ENCODE results near the gene FBXO30. TPM values are rescaled to one million over a fixed set of nuclear protein-coding genes. Genes with fewer than 3 reads are reported as not detected.

The FBXO30 gene
- total RNA-seq, 1 experiment from 2014 or later: 10.6 TPM

GRCh38 chr6:145822456-145822855 is 7.9 kb upstream of the FBXO30 start:
- CTCF ChIA-PET: interaction anchor here (0.7 kb wide), 1 partner anchor 737 kb away, joined by 4 read pairs; no protein-coding TSS in a partner anchor
- Mint-ChIP-seq H3K27ac (ENCODE audit: low read depth, unreplicated experiment) (no peak overlapping the region), H3K27me3 (ENCODE audit: insufficient read depth, unreplicated experiment) (no peaks in the 10 kb centered on the region), H3K9me3 (ENCODE audit: unreplicated experiment) (no peaks in the 10 kb centered on the region), H3K4me3 (ENCODE audit: unreplicated experiment) (no peak overlapping the region), H3K36me3 (ENCODE audit: insufficient read depth, unreplicated experiment) (peaks cover 7% of the 10 kb centered on the region), H3K4me1 (ENCODE audit: insufficient read depth, unreplicated experiment) (no peaks in the 10 kb centered on the region)
- DNase-seq (ENCODE audit: unreplicated experiment): no peak
- intact Hi-C loops (cut with micrococcal nuclease): no loop called here
- no TSS peak for BruUV-seq (replicated peaks)
- no peak for TF ChIP-seq CTCF (IDR thresholded peaks at IDR 0.05; ENCODE audit: unreplicated experiment)
- POLR2A ChIA-PET: interaction anchor here (0.6 kb wide), 1 partner anchor 592 kb away, joined by 4 read pairs; no protein-coding TSS in a partner anchor

GRCh38 chr6:145819994-145820393 is 5.4 kb upstream of the FBXO30 start:
- TF ChIP-seq CTCF (IDR thresholded peaks at IDR 0.05; ENCODE audit: unreplicated experiment): no peak
- ChIA-PET POLR2A (interaction anchor here (1.4 kb wide), 1 partner anchor 84 kb away, joined by 3 read pairs; no protein-coding TSS in a partner anchor), CTCF (interaction anchor here (0.6 kb wide), 1 partner anchor 58 kb away, joined by 4 read pairs; no protein-coding TSS in a partner anchor)
- no peaks in the 10 kb centered on the region for H3K27me3 Mint-ChIP-seq (ENCODE audit: insufficient read depth, unreplicated experiment)
- H3K9me3 Mint-ChIP-seq (ENCODE audit: unreplicated experiment): no peaks in the 10 kb centered on the region
- H3K4me3 Mint-ChIP-seq (ENCODE audit: unreplicated experiment): no peak overlapping the region
- H3K4me1 Mint-ChIP-seq (ENCODE audit: insufficient read depth, unreplicated experiment): peaks cover 14% of the 10 kb centered on the region
- H3K27ac Mint-ChIP-seq (ENCODE audit: low read depth, unreplicated experiment): no peak overlapping the region
- DNase-seq (ENCODE audit: unreplicated experiment): no peak
- intact Hi-C loops (cut with micrococcal nuclease): loop anchor here (10.0 kb wide), 1 partner anchor 725 kb away; the partner anchor contains the start of gene RAB32
- no TSS peak for BruUV-seq (replicated peaks)
- peaks cover 2% of the 10 kb centered on the region for H3K36me3 Mint-ChIP-seq (ENCODE audit: insufficient read depth, unreplicated experiment)

- ChIA-PET POLR2A (no interaction called here), CTCF (no interaction called here)
- H3K27ac Mint-ChIP-seq (ENCODE audit: low read depth, unreplicated experiment): no peak overlapping the region
- DNase-seq (ENCODE audit: unreplicated experiment): no peak
- no peak overlapping the region for H3K4me3 Mint-ChIP-seq (ENCODE audit: unreplicated experiment)
- peaks cover 14% of the 10 kb centered on the region for H3K4me1 Mint-ChIP-seq (ENCODE audit: insufficient read depth, unreplicated experiment)
- H3K9me3 Mint-ChIP-seq (ENCODE audit: unreplicated experiment): no peaks in the 10 kb centered on the region
- intact Hi-C loops (cut with micrococcal nuclease): loop anchor here (10.0 kb wide), 1 partner anchor 726 kb away; the partner anchor contains the start of gene RAB32
- no TSS peak for BruUV-seq (replicated peaks)
- no peak for TF ChIP-seq CTCF (IDR thresholded peaks at IDR 0.05; ENCODE audit: unreplicated experiment)
- H3K27me3 Mint-ChIP-seq (ENCODE audit: insufficient read depth, unreplicated experiment): no peaks in the 10 kb centered on the region
- no peaks in the 10 kb centered on the region for H3K36me3 Mint-ChIP-seq (ENCODE audit: insufficient read depth, unreplicated experiment)
Measured at GRCh38 chr6:145818796-145819195, 4.2 kb upstream of the FBXO30 start.

- H3K36me3 Mint-ChIP-seq (ENCODE audit: insufficient read depth, unreplicated experiment): no peaks in the 10 kb centered on the region
- BruUV-seq (replicated peaks): no TSS peak
- H3K27me3 Mint-ChIP-seq (ENCODE audit: insufficient read depth, unreplicated experiment): no peaks in the 10 kb centered on the region
- CTCF ChIA-PET: interaction anchor here (0.5 to 2.6 kb wide), 5 partner anchors 77 to 174 kb away, joined by 3 to 24 read pairs (median 3); no protein-coding TSS in a partner anchor
- no peak for TF ChIP-seq CTCF (IDR thresholded peaks at IDR 0.05; ENCODE audit: unreplicated experiment)
- peak overlapping the region; percentile 95 for H3K27ac Mint-ChIP-seq (ENCODE audit: low read depth, unreplicated experiment)
- DNase-seq (ENCODE audit: unreplicated experiment): no peak
- peaks cover 21% of the 10 kb centered on the region for H3K4me1 Mint-ChIP-seq (ENCODE audit: insufficient read depth, unreplicated experiment)
- intact Hi-C loops (cut with micrococcal nuclease): loop anchor here (10.0 kb wide), 1 partner anchor 728 kb away; the partner anchor contains the start of gene RAB32
- POLR2A ChIA-PET: interaction anchor here (1.2 to 3.3 kb wide), 7 partner anchors 8 to 81 kb away, joined by 4 to 158 read pairs (median 8); partner anchors contain the start of gene EPM2A
- H3K4me3 Mint-ChIP-seq (ENCODE audit: unreplicated experiment): peak overlapping the region; percentile 81
- H3K9me3 Mint-ChIP-seq (ENCODE audit: unreplicated experiment): no peaks in the 10 kb centered on the region
Measured at GRCh38 chr6:145816392-145816791, 1.8 kb upstream of the FBXO30 start.
